Epithelial cell of prostate (primary cell): ENCODE data around the gene EWSR1.
A peak's percentile ranks its signal among the peaks of the same experiment; 100 is the strongest.
"Not testable (repeated sequence)": the region's sequence is repeated elsewhere in the genome, so short reads cannot be mapped to it uniquely, and the experiment has no call there.

ENCODE experiments used
- DNase-seq: peaks from one replicate; pipeline ENCODE4 v3.0.0-alpha.2; 2011; ENCODE audit warnings: low read depth, low spot score
- H3K27ac ChIP-seq: fragments of 450-650 bp; 2 replicates; pipeline ENCODE4 v1.5.1; 2017; ENCODE audit warnings: mild to moderate bottlenecking

The EWSR1 gene, protein sequence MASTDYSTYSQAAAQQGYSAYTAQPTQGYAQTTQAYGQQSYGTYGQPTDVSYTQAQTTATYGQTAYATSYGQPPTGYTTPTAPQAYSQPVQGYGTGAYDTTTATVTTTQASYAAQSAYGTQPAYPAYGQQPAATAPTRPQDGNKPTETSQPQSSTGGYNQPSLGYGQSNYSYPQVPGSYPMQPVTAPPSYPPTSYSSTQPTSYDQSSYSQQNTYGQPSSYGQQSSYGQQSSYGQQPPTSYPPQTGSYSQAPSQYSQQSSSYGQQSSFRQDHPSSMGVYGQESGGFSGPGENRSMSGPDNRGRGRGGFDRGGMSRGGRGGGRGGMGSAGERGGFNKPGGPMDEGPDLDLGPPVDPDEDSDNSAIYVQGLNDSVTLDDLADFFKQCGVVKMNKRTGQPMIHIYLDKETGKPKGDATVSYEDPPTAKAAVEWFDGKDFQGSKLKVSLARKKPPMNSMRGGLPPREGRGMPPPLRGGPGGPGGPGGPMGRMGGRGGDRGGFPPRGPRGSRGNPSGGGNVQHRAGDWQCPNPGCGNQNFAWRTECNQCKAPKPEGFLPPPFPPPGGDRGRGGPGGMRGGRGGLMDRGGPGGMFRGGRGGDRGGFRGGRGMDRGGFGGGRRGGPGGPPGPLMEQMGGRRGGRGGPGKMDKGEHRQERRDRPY

DNA sequence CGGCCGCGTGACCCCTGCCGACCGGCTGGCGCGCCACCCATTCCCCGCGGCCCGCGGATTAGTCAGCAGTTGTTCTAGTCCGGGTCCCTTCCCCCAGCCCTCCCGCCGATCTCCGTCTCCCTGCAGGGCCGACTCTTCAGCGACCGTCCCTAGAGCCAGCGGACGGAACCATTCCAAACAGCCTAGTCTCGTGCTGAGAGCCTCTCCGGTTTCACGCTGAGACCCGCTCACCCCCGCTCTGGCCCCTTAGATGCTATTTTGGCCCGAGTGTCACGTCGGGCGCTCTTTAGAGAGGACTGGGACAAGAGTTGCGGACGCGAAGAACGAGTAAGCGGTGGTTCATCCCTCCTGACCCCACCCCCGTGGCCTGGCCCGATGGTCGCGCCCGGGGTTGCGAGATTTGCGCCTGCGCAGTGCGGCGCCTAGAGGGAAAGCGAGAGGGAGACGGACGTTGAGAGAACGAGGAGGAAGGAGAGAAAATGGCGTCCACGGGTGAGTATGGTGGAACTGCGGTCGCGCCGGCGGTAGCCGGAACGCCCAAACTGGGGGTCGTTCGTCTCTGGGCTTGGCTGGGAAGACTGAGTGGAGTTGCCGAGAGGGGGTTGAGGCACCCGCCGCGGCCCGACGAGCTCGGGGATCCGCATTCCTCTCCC is at the start of gene EWSR1, which contains the start of gene RHBDD3:
EWSR1 (plus strand) TSS at position 411 of the 653 bp plus-strand sequence; CDS start at position 480, 69 bp downstream.
RHBDD3 (minus strand) TSS at position 124 of the 653 bp plus-strand sequence. CDS start 2,355 bp downstream, outside the sequence.
- H3K27ac ChIP-seq = peak within 1 kb of the TSS; percentile 76
- DNase-seq = peak; percentile 83

DNA sequence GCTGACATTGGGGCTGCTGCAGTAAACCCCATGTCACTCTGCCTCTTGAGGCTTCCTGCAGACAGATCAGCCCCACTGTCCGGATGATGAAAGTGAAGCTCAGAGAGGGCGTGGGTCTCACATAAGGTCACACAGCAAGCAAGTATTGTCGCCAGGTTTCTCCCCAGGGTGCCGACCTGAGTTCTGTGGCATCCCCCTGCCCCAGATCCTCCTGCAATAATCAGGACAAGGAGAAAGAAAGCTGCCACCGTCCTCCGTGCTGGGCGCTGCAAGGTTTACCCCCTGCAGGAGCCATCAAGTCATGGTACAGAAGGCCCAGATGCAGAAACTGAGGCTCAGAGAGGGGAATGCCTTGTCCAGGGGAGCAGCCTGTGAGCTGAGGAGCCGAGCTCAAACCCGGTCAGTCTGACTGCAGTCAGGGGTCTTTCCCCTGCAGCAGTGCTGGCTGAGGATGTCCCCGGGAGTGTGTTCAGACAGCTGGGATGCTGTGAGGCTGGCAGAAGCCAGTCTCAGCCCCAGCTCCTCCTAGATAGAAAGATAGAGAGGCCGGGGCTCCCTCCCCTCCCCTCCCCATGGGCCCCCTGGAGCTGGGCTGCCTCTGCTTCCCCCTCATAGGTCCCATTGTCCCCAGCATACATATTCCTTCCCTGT is 49.2 kb upstream of the EWSR1 start:
- DNase-seq = no peak
- H3K27ac ChIP-seq = no peak overlapping the region

DNA sequence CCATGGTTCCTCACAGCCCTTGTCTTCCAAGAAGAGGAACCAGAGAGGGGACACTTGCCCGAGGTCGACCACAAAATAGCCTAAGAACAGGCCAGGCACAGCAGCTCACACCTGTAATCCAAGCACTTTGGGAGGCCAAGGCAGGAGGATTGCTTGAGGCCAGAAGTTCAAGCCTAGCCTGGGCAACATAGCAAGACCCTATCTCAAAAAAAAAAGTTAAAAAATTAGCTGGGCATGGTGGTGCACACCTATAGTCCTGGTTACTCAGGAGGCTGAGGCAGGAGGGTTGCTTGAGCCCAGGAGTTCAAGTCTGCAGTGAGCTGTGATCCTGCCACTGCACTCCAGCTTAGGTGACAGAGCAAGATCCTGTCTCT is 48.7 kb upstream of the EWSR1 start:
- not testable (repeated sequence) for DNase-seq

DNA sequence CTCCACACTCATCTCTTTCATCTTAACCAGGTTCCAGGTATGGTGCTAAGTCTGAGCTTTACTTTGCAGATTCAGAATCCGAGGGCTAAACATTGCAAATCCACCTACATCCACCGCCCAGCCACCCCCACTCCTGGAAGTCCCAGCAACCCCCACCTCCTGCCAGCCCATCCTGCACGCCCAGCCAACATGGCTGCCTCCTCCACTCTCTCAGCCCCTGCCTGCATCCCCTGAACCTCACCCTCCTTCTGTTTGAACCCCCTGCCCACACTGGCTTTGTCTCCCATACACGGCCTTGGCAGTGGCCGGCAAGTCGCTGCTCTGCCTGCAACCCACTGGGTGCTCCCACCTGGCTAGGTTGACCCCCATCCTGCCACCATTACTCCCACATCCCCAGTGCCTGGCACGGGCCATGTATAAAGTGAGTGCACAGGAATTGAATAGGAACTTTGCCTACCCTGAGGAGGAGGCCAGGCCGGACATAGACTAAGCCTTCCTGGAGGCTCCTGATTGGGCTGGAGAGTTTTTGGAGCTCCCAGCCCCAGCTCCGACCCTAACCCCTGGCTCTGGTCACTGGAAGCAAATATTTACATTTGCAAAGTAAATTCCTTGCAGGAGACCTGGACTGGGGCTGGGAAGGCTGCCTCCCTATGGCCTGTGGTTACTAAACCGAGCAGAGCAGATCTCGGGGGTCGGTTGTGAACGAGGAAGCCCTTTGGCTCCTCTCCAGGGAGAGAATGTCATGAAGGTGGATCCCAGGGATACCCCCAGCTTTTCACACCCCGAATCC is 48.0 kb upstream of the EWSR1 start:
- no peak overlapping the region for H3K27ac ChIP-seq
- no peak for DNase-seq

More for the DNA sequence above, 48.7 kb upstream of the EWSR1 start:
- not testable (repeated sequence) for H3K27ac ChIP-seq

DNA sequence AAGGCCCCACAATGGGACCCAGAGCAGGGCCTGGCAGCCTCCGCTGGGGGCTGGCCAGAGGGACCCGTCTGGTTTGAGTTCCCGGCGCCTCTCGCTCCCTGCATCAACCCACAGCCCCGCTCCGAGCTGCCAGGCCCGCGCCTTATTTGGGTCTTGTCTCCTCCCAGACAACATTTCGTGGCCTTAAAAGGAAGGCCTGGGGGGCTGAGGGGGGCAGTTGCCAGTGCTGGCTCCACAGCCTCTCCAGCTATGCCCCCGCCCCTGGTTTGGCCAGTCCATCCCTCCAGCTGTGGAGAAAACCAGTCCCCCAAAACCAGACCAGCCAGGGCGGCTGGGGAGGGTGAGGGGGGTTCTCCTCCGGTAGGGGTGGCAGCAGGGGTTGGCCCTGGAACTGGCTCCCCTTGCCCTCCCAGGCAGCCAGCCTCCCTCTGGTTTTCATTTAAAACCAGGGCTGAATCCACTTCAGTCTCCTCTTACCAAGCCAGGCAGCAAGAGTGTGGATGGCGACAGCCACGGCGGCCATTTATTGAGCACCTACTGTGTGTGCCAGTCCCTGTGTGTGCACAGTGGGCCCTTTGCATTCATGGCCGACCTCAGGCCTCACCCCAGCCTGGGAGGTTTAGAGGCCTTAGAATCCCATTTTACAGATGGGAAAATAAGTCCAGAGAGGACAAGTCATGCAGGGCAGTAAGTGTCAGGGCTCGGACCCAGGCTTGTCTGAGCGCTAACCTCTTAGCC is 43.8 kb upstream of the EWSR1 start:
- H3K27ac ChIP-seq = no peak overlapping the region
- no peak for DNase-seq

DNA sequence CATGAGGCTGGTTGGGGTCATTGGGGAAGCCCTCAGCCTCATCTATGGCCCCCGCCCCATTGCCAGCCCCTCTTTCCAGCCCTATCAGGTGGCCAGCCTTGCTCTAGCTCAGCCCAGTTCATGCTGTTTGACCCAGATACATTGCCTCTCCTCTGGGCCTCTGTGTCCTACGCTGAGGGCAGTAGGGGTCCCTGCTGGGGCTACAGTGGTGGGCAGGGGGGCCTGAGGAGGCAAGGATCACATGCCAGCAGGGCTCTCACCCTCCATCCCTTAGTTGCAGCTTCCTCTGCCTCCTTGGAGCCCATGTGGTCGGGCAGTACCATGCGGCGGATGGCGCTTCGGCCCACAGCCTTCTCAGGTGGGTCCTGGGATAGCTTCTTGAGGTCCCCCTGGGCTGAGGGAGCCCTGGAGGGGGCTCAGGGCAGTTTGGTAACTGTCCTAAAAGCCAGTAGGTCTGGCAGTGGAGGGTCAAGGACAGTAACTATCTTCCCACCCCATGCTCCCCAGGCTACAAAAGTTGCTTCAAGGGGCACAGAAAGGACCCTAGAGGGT is 43.1 kb upstream of the EWSR1 start:
- no peak overlapping the region for H3K27ac ChIP-seq
- DNase-seq = no peak

DNA sequence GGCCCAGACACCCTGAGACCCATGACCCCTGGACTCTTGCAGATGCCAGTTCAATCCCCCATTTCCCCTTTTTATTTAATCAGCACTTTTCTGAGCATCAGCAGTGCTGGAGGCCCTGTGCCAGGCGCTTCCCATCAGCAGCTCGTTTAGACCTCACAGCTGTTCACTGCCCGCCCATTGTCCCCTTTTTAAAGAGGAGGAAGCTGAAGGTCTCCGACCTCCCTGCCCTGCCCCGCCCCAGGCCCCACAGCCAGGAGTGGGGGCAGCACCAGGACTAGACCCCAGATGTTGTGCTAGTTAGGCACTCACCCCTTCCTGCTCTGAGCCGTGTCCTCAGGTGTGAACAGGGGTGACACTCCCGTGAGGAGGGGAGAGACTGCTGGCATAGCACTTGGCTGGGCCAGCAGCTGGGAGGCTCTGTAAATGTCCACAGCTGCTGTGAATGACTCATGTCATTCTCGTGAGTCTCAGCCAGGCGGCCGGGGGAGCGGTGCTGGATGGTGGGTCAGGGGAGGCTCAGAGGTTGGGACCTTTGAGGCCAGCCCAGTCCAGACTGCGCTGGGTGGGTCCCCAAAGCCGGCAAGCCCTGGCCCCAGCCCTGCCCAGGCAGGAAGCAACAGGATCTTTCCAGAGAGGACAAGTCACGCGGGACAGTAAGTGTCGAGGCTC is 42.5 kb upstream of the EWSR1 start:
- H3K27ac ChIP-seq = no peak overlapping the region
- no peak for DNase-seq

DNA sequence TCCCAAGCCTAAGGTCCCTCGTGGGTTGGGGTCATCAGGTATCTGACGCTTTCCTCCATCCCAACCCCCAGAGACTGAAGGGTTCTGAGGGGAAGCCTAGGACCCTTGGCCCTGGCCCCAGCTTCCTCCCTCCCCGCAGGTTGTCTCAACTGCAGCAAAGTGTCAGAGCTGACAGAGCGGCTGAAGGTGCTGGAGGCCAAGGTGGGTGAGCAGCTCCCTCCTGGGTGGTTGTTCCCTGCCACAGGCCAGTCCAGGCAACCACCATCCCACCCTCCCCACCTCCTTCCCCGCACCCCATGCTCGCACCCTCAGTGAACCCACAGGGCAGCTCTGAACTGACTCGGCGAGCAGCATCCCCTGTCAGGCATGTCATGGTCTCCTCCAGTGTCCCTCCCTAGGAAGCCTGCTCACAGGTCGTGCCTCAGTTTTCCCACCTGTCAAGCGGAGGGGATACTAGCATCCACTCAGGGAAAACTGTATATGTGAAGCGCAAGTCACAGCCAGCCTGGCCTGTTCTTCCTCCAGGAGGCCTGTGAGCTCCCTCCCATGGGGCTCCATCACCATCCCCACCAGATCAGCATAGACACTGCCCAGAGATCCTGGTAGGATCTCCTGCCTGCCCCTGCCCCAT is 41.6 kb upstream of the EWSR1 start:
- DNase-seq = no peak
- H3K27ac ChIP-seq = no peak overlapping the region

DNA sequence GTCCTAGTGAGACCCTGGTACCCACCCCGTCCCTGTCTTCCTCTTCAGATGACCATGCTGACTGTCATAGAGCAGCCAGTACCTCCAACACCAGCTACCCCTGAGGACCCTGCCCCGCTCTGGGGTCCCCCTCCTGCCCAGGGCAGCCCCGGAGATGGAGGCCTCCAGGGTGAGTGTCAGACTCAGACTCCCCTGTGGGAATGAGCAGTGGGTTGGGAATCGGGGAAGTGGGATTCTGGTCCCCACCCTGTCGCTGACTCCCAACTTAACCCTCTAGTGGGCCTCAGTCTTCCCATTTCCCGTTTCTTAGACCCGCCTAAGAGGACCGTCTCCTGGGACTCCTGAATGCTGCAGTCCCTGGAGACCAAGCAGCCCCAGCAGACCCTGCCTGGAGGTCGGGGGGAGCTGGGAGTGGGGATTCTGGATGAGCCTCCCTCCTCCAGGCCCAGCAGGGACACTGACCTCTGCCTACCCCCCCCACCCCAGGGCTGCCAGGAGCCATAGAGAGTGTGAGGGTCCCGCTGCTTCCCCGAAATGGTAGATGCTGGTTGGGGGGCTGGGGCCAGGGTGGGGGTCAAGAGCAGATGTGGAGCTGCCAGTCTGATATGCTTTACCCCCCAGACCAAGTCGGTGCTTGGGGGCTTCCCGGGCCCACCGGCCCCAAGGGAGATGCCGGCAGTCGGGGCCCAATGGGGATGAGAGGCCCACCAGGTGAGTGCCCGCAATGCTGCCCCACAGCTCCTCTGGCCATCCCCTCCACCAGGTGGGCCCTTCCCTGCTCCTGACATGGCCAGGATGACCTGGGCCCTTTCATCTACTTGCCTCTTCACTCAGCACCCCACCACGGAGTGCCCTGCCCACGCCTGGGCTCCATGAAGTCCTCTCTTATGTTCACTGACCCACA is 36.8 kb upstream of the EWSR1 start:
- no peak for DNase-seq
- H3K27ac ChIP-seq = no peak overlapping the region

DNA sequence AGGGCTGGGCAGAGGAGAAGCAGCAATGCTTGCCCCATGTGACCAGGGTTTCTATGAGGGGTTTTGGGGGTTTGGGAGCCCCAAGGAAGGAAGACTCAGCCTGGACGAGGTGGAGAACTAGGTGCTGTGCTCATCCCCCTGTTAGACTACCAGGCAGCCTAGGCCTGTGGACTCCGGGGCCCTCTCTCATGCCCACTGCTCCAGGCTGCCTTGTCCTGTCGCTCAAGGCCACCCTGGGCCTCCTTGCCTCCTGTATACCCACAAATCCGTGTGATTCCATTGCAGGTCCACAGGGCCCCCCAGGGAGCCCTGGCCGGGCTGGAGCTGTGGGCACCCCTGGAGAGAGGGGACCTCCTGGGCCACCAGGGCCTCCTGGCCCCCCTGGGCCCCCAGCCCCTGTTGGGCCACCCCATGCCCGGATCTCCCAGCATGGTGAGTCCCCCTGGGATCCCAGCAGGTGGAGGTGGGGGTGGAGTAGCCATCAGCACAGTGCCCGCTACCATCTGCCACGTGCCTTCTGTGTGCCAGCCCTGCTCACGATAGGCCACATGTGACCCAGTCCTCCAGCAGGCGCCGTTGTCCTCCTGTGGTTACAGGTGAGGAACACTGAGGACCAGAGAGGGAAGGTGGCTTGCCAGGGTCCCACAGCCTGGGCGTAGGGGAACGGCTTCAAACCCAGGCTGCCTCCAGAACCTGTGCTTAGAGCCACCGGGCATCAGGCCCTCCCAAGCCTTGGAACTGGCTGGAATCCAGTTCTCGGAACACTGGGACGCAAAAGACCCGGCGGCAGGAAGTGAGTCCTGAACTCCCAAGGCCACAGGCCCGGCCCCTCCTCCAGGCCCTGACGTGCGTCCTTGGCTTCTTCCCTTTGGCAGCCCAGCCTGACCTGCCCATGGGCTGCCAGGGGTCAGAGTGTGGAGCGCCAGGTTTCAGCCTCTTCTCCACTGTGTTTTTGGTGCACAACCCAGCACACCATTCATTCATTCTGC is 35.8 kb upstream of the EWSR1 start:
- no peak overlapping the region for H3K27ac ChIP-seq
- DNase-seq = no peak

DNA sequence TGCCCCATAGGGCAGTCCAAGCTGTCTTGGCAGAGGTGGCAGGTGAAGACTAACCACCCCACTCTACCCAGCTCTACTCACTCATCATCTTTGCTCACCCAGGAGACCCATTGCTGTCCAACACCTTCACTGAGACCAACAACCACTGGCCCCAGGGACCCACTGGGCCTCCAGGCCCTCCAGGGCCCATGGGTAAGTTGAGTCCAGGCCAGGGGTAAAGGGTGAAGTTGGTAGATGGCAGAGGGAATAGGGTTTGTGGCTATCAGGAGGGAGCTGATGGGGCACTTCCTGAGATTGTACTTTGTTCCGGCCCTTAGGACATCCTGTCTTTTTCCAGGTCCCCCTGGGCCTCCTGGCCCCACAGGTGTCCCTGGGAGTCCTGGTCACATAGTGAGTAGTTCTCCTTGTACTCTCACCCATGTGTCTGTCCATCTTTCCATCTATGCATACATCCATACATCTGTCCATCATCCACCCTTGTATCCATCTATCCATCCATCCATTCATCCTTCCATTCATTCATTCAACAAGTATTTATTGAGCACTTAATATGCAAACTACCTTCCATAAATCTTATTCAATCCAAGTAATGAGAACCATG is 34.7 kb upstream of the EWSR1 start:
- no peak for DNase-seq
- no peak overlapping the region for H3K27ac ChIP-seq

DNA sequence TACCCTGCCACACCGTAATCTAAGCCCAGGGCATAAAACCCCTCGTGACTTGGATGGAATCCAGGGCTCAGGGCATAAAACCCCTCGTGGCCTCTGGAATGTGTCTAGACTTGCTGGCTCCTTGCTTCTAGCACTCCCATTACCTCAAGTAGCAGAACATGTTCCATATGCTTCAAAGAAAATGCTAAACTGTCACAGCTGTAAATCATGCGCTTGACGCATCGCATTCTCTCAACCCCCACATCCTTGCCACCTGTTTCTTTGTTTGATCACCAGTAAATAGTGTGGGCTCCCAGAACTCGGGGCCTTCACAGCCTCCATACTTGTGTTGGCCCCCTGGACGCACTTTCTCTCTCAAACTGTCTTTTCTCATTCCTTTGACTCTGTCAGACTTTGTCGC is 27.6 kb upstream of the EWSR1 start:
- H3K27ac ChIP-seq, DNase-seq: not testable (repeated sequence)

DNA sequence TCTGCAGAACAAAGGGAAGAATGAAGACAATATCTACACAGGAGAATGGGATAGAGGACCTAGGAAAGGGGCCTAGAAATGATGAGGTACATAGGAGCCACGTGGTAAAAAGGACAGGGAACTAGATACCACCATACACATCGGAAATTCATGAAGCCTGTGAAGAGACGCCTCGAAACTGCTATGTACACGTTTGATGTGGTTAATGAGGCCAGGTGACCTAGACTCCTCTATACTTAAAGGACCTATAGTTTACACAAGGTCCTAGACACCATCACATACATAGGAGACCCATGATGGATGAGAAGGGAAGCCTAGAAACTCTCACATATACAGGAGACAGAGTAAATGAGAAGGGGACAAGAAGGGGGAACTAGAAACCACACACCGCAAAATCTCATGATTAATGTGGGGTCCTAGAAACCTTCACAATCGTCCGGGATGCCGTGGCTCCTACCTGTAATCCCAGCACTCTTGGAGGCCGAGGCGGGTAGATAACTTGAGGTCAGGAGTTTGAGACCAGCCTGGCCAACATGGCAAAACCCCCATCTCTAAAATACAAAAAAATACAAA is 24.1 kb upstream of the EWSR1 start:
- DNase-seq = no peak
- no peak overlapping the region for H3K27ac ChIP-seq

DNA sequence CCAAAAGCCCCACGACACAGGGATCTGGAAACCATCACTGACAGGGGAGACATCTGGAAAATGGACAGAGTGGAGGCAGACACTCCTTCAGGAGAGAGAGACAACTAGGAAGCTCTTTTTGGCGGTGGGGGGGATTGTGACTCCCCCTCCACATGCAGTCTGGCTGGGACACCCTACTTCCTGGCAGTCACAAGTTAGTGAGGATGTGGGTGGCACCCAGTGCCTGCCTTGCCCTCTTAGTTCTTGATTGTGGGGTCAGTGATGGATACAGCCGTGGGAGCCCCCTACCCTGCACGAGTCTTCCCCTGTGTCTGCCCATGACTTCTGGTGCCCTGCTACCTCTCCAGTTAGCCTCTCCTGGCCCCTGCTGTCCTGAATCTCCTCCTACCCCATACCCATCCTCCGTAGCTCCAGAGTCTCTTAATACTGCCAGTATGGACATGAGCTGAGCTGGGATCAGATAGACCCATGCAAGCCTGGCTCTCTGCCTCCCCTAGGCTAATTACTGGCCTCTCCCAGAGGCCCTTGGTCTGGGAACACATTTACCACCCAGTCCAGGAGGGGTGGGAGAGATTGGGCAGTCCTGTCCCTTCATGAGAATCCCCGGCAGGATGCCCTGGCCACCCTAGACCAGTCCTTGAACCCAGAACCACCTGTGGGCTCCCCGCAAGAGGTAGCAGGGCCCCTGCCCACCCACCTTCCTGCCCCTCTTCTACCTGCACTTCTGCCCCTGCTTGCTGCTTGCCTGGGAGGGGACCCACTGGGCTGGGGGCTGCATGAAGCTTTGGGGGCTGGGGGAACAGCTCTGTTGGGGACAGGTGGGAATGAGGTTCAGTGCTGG is 23.1 kb upstream of the EWSR1 start:
- no peak for DNase-seq
- no peak overlapping the region for H3K27ac ChIP-seq
